HCT116 (cell line): ENCODE data around the gene BACH1. TPM values are rescaled to one million over a fixed set of nuclear protein-coding genes. Genes with fewer than 3 reads are reported as not detected.

ENCODE experiments used
- ATAC-seq: fragments of 200-7000 bp; cut with Tn5 transposase; 2 replicates; pipeline ENCODE4 v1.9.1; 2020; ENCODE audit warnings: mild to moderate bottlenecking, moderate library complexity
- BruUV-seq: library from RNA; stranded (reverse); fragments of 400-500 nt; replicated peaks from 2 replicates; lab custom pipeline; 2021; lab: Mats Ljungman, UMichigan
- CTCF ChIA-PET: fragments of 300-600 bp; sonication (Branson Sonifier 250); formaldehyde crosslinking; loops from one replicate; lab custom pipeline; 2021; ENCODE audit warnings: antibody characterized with exemption; lab: Charles Lee
- POLR2A ChIA-PET: fragments of 300-600, 350-600 bp; sonication (Branson Sonifier 250); formaldehyde crosslinking; loops from one replicate; lab custom pipeline; 2021; ENCODE audit warnings: antibody characterized with exemption; lab: Charles Lee
- RAD21 ChIA-PET, 2 experiments: fragments of 300-600 bp; sonication (Branson Sonifier 250); formaldehyde crosslinking; loops; one replicate each; lab custom pipeline; 2023; ENCODE audit warnings: low total read pairs in 2 of 2; ENCODE audit not compliant: uncharacterized antibody in 2 of 2, unreplicated experiment in 2 of 2, low non-redundant PET in 1 of 2; lab: Charles Lee
- DNase-seq: peaks from one replicate; pipeline ENCODE4 v3.0.0-alpha.2; 2010; ENCODE audit warnings: low read depth, low spot score
- H2AFZ ChIP-seq: fragments of 200-600 bp; shearing (Covaris generic), sonication (generic); 2 replicates; pipeline ENCODE4 v1.6.1; 2017; ENCODE audit warnings: low read depth, mixed run types, mixed read lengths, antibody characterized with exemption, low read length; ENCODE audit not compliant: poor library complexity, severe bottlenecking
- H3K27ac ChIP-seq: 2 replicates; pipeline ENCODE4 v1.5.1; 2012; ENCODE audit warnings: low read depth, low read length
- H3K27me3 ChIP-seq: fragments of 200-600 bp; sonication (generic); 2 replicates; pipeline ENCODE4 v1.6.1; 2016; ENCODE audit warnings: mixed run types, low read length, mixed read lengths; ENCODE audit not compliant: insufficient read depth
- H3K36me3 ChIP-seq, 2 experiments: fragments of 200-500 bp in 1 of 2; fragments of 200-600 bp in 1 of 2; sonication (Bioruptor generic) in 1 of 2; sonication (generic) in 1 of 2; 2 replicates each; pipeline versions ENCODE4 v1.5.1 to v1.6.1; 2014 to 2016; ENCODE audit warnings: low read length in 2 of 2, inconsistent platforms in 1 of 2, mixed read lengths in 1 of 2, mixed run types in 1 of 2; ENCODE audit not compliant: insufficient read depth in 2 of 2, control insufficient read depth in 1 of 2
- H3K4me1 ChIP-seq, 2 experiments: fragments of 200-600 bp in 1 of 2; sonication (generic) in 1 of 2; 2 replicates each; pipeline versions ENCODE4 v1.5.1 to v1.6.1; 2012 to 2017; ENCODE audit warnings: low read length in 2 of 2, inconsistent platforms in 1 of 2, mild to moderate bottlenecking in 1 of 2, mixed read lengths in 1 of 2, mixed run types in 1 of 2, moderate library complexity in 1 of 2; ENCODE audit not compliant: insufficient read depth in 2 of 2, control insufficient read depth in 1 of 2
- H3K4me2 ChIP-seq: fragments of 200-600 bp; sonication (generic); 2 replicates; pipeline ENCODE4 v1.6.1; 2017; ENCODE audit warnings: mixed run types, low read length, mixed read lengths
- H3K4me3 ChIP-seq, 2 experiments: fragments of 200-600 bp in 1 of 2; sonication (generic) in 1 of 2; replicated peaks in 1 of 2; 2 replicates each; pipeline ENCODE4 v1.5.1; 2011 to 2016; ENCODE audit warnings: low read length in 2 of 2, control low read depth in 1 of 2, low read depth in 1 of 2, mild to moderate bottlenecking in 1 of 2, mixed read lengths in 1 of 2, mixed run types in 1 of 2
- H3K79me2 ChIP-seq: fragments of 200-600 bp; sonication (generic); 2 replicates; pipeline ENCODE4 v1.6.1; 2017; ENCODE audit warnings: mild to moderate bottlenecking, mixed run types, low read length, moderate library complexity, mixed read lengths; ENCODE audit not compliant: insufficient read depth
- H3K9ac ChIP-seq: fragments of 200-600 bp; sonication (generic); 2 replicates; pipeline ENCODE4 v1.6.1; 2016; ENCODE audit warnings: low read length, mixed read lengths
- H3K9me2 ChIP-seq: fragments of 200-600 bp; sonication (generic), shearing (Covaris generic); 2 replicates; pipeline ENCODE4 v1.6.1; 2017; ENCODE audit warnings: mixed run types, mild to moderate bottlenecking, moderate library complexity; ENCODE audit not compliant: insufficient read depth
- H3K9me3 ChIP-seq, 2 experiments: fragments of 200-500 bp in 1 of 2; fragments of 200-600 bp in 1 of 2; sonication (Bioruptor generic) in 1 of 2; sonication (generic) in 1 of 2; 2 replicates each; pipeline ENCODE4 v1.6.1; 2014 to 2017; ENCODE audit warnings: low read length in 2 of 2, mixed read lengths in 2 of 2, inconsistent platforms in 1 of 2, low read depth in 1 of 2, mild to moderate bottlenecking in 1 of 2, mixed run types in 1 of 2, moderate library complexity in 1 of 2; ENCODE audit not compliant: control insufficient read depth in 1 of 2, insufficient read depth in 1 of 2
- H4K20me1 ChIP-seq: fragments of 200-600 bp; sonication (generic), shearing (Covaris generic); 2 replicates; pipeline ENCODE4 v1.6.1; 2017; ENCODE audit warnings: mixed run types, mild to moderate bottlenecking, moderate library complexity; ENCODE audit not compliant: insufficient read depth
- CBX3 ChIP-seq: IDR thresholded peaks from 2 replicates; pipeline ENCODE4 v1.6.1; 2012; ENCODE audit warnings: low read depth
- CEBPB ChIP-seq: IDR thresholded peaks from 2 replicates; pipeline ENCODE4 v1.6.1; 2012; ENCODE audit warnings: low read depth
- EGR1 ChIP-seq: IDR thresholded peaks from 2 replicates; pipeline ENCODE4 v1.6.1; 2012; ENCODE audit warnings: low read depth
- ELF1 ChIP-seq: IDR thresholded peaks from 2 replicates; pipeline ENCODE4 v1.6.1; 2012; ENCODE audit warnings: low read depth, borderline replicate concordance
- JUND ChIP-seq: IDR thresholded peaks from 2 replicates; pipeline ENCODE4 v1.6.1; 2012
- POLR2A ChIP-seq: IDR thresholded peaks from 2 replicates; pipeline ENCODE4 v1.7.0; 2011; ENCODE audit warnings: borderline replicate concordance; ENCODE audit not compliant: insufficient read depth, insufficient read length; ENCODE audit errors: extremely low read depth
- POLR2AphosphoS5 ChIP-seq: IDR thresholded peaks from 2 replicates; pipeline ENCODE4 v1.6.1; 2011; ENCODE audit warnings: mild to moderate bottlenecking, low read depth, low read length, moderate library complexity
- SRF ChIP-seq: IDR thresholded peaks from 2 replicates; pipeline ENCODE4 v1.6.1; 2012; ENCODE audit warnings: low read depth
- TCF7L2 ChIP-seq: IDR thresholded peaks from 2 replicates; pipeline ENCODE4 v1.7.0; 2011; ENCODE audit warnings: borderline replicate concordance, inconsistent platforms; ENCODE audit not compliant: insufficient read depth, insufficient read length; ENCODE audit errors: extremely low read depth
- YY1 ChIP-seq: IDR thresholded peaks from 2 replicates; pipeline ENCODE4 v1.6.1; 2011; ENCODE audit warnings: low read length, low read depth, moderate library complexity, mild to moderate bottlenecking; ENCODE audit not compliant: insufficient replicate concordance; ENCODE audit errors: extremely low read depth
- intact Hi-C: fragments of 100-400 bp; cut with micrococcal nuclease; formaldehyde crosslinking; loops from 2 replicates; pipeline ENCODE4 v1.10.0; 2022
- total RNA-seq: library from RNA; stranded (reverse); gene quantifications from one replicate; pipeline ENCODE4 v1.2.1, GENCODE V29; 2021; ENCODE audit not compliant: unreplicated experiment
- TF ChIP-seq, protein P1 (sequence below): IDR thresholded peaks from 2 replicates; pipeline ENCODE4 v1.6.1; 2012
- TF ChIP-seq, protein P2 (sequence below), 3 experiments: fragments of 200-600 bp in 1 of 3; sonication (generic) in 1 of 3; IDR thresholded peaks in 2 of 3; conservative IDR thresholded peaks in 1 of 3; 2 replicates each; pipeline ENCODE4 v1.5.1; 2012 to 2017; ENCODE audit warnings: low read depth in 2 of 3, low read length in 2 of 3, antibody characterized with exemption in 1 of 3, borderline replicate concordance in 1 of 3, control low read depth in 1 of 3, mild to moderate bottlenecking in 1 of 3, mixed read lengths in 1 of 3, mixed run types in 1 of 3, moderate library complexity in 1 of 3; ENCODE audit not compliant: insufficient read depth in 1 of 3

Gene BACH1
- total RNA-seq, 1 experiment from 2014 or later = 28.4 TPM

DNA sequence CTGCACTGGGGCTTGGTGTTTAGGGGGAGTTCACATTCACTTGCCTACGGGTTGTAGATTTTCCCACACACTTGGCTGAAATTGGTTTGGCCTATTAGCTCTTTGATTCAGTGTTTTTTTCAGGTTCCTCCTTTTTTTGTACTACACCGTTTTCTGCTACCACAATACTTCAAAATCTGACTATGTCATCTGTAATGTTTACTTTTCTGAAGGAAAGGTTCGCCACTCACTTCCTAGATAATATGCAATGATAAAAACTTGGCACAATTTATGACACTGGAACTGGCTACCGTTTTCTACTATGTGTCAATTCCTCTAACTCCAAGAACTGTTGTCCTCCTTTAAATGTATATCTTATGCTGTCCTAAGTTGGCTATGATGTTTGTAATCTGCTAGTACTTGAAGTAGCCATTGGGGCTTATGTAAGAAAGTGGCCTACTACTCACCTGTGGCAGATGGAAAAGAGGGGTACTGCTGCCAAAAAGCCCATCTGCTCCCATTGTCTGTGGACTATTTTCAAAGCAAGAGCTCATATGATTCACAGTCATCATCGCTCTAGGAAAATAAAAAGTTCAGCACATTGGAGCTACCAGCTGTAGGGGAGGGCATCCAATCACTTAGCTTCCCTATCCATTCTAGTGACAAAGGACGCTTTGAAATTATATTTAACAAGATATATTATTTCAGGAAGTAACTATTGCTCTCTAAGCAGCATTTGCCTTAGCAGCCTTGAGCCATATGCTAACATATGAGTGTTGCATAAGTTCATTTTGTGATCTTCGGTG lies 42.4 kb upstream of the BACH1 start:
- ChIA-PET RAD21 (no interaction called here), POLR2A (no interaction called here), CTCF (no interaction called here)
- Histone ChIP-seq H3K4me1 (peaks cover 5 to 7% of the 10 kb centered on the region in 2 experiments; a peak in 1 of 4 replicates), H3K9me3 (peaks cover 5 to 7% of the 10 kb centered on the region in 2 experiments; a peak in 1 of 4 replicates), H3K79me2 (no peaks in the 10 kb centered on the region), H3K9me2 (no peaks in the 10 kb centered on the region), H4K20me1 (no peaks in the 10 kb centered on the region), H3K4me3 (no peak overlapping the region), H3K27me3 (no peaks in the 10 kb centered on the region), H3K27ac (no peak overlapping the region), H3K36me3 (no peaks in the 10 kb centered on the region), H2AFZ (no peak overlapping the region), H3K4me2 (no peak overlapping the region), H3K9ac (no peak overlapping the region)
- no peak for TF ChIP-seq YY1
- TF ChIP-seq, protein P1, sequence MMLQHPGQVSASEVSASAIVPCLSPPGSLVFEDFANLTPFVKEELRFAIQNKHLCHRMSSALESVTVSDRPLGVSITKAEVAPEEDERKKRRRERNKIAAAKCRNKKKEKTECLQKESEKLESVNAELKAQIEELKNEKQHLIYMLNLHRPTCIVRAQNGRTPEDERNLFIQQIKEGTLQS = no peak
- no peak for TF ChIP-seq EGR1
- no peak for TF ChIP-seq CBX3
- TF ChIP-seq, protein P2, sequence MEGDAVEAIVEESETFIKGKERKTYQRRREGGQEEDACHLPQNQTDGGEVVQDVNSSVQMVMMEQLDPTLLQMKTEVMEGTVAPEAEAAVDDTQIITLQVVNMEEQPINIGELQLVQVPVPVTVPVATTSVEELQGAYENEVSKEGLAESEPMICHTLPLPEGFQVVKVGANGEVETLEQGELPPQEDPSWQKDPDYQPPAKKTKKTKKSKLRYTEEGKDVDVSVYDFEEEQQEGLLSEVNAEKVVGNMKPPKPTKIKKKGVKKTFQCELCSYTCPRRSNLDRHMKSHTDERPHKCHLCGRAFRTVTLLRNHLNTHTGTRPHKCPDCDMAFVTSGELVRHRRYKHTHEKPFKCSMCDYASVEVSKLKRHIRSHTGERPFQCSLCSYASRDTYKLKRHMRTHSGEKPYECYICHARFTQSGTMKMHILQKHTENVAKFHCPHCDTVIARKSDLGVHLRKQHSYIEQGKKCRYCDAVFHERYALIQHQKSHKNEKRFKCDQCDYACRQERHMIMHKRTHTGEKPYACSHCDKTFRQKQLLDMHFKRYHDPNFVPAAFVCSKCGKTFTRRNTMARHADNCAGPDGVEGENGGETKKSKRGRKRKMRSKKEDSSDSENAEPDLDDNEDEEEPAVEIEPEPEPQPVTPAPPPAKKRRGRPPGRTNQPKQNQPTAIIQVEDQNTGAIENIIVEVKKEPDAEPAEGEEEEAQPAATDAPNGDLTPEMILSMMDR (IDR thresholded peaks at IDR 0.05 in 2 of 3, conservative IDR thresholded peaks at IDR 0.05 in 1 of 3; ENCODE audit: borderline replicate concordance in 1 of 3, insufficient read depth in 1 of 3, low read depth in 2 of 3, low read length in 2 of 3) = no peak
- no peak for TF ChIP-seq ELF1
- no peak for TF ChIP-seq CEBPB
- no peak for TF ChIP-seq TCF7L2
- TF ChIP-seq POLR2AphosphoS5 = no peak
- no peak for TF ChIP-seq JUND
- no peak for TF ChIP-seq POLR2A
- TF ChIP-seq SRF = no peak
- no peak for DNase-seq
- intact Hi-C loops = no loop called here
- ATAC-seq = no peak
- no TSS peak for BruUV-seq
